ENCODE data around the gene THBS2. TPM values are rescaled to one million over a fixed set of nuclear protein-coding genes. Genes with fewer than 3 reads are reported as not detected.

The THBS2 gene
- total RNA-seq, 2 experiments from 2014 or later, result not detected

- no peak overlapping the region for H3K4me3 Mint-ChIP-seq
- no peaks in the 10 kb centered on the region for H3K27me3 Mint-ChIP-seq
- DNase-seq, result no peak
- H3K27ac Mint-ChIP-seq, result no peak overlapping the region
- peaks cover 10% of the 10 kb centered on the region for H3K9me3 Mint-ChIP-seq
- peaks cover 3% of the 10 kb centered on the region for H3K36me3 Mint-ChIP-seq (ENCODE audit: low read depth)
- POLR2A ChIA-PET, result no interaction called here
- H3K4me1 Mint-ChIP-seq, result no peaks in the 10 kb centered on the region
- CTCF ChIA-PET, result no interaction called here
Observed at GRCh38 chr6:169239181-169239580, 14.5 kb downstream of the THBS2 start.

GRCh38 chr6:169238766-169239165, 14.9 kb downstream of the THBS2 start:
- DNase-seq, result no peak

GRCh38 chr6:169237496-169238134, 16.0 kb downstream of the THBS2 start:
- Mint-ChIP-seq H3K36me3 (ENCODE audit: low read depth) (peaks cover 9% of the 10 kb centered on the region), H3K4me1 (no peaks in the 10 kb centered on the region), H3K27ac (no peak overlapping the region), H3K27me3 (no peaks in the 10 kb centered on the region), H3K4me3 (no peak overlapping the region), H3K9me3 (peaks cover 25% of the 10 kb centered on the region)
- ChIA-PET POLR2A (no interaction called here), CTCF (no interaction called here)
- no peak for DNase-seq

More at GRCh38 chr6:169238766-169239165, 14.9 kb downstream of the THBS2 start:
- no peaks in the 10 kb centered on the region for H3K27me3 Mint-ChIP-seq
- H3K36me3 Mint-ChIP-seq (ENCODE audit: low read depth), result peaks cover 7% of the 10 kb centered on the region
- ChIA-PET CTCF (no interaction called here), POLR2A (no interaction called here)
- no peak overlapping the region for H3K27ac Mint-ChIP-seq
- H3K4me3 Mint-ChIP-seq, result no peak overlapping the region
- H3K9me3 Mint-ChIP-seq, result peaks cover 14% of the 10 kb centered on the region
- H3K4me1 Mint-ChIP-seq, result no peaks in the 10 kb centered on the region

- CTCF ChIA-PET, result no interaction called here
- Mint-ChIP-seq H3K9me3 (peaks cover 25% of the 10 kb centered on the region), H3K27me3 (no peaks in the 10 kb centered on the region), H3K4me1 (no peaks in the 10 kb centered on the region), H3K4me3 (no peak overlapping the region), H3K36me3 (ENCODE audit: low read depth) (peaks cover 9% of the 10 kb centered on the region), H3K27ac (no peak overlapping the region)
- POLR2A ChIA-PET, result no interaction called here
- DNase-seq, result no peak
Observed at GRCh38 chr6:169236988-169237387, 16.7 kb downstream of the THBS2 start.

- no peak overlapping the region for H3K4me3 Mint-ChIP-seq
- DNase-seq, result no peak
- ChIA-PET CTCF (no interaction called here), POLR2A (no interaction called here)
- peaks cover 25% of the 10 kb centered on the region for H3K9me3 Mint-ChIP-seq
- no peaks in the 10 kb centered on the region for H3K27me3 Mint-ChIP-seq
- peaks cover 9% of the 10 kb centered on the region for H3K36me3 Mint-ChIP-seq (ENCODE audit: low read depth)
- no peaks in the 10 kb centered on the region for H3K4me1 Mint-ChIP-seq
- H3K27ac Mint-ChIP-seq, result no peak overlapping the region
Observed at GRCh38 chr6:169236545-169236944, 17.1 kb downstream of the THBS2 start.

GRCh38 chr6:169235286-169235685, 18.4 kb downstream of the THBS2 start:
- CTCF ChIA-PET, result no interaction called here
- Mint-ChIP-seq H3K4me3 (no peak overlapping the region), H3K27me3 (no peaks in the 10 kb centered on the region), H3K4me1 (no peaks in the 10 kb centered on the region), H3K27ac (no peak overlapping the region), H3K36me3 (ENCODE audit: low read depth) (peaks cover 9% of the 10 kb centered on the region), H3K9me3 (peaks cover 27% of the 10 kb centered on the region)
- DNase-seq, result no peak
- POLR2A ChIA-PET, result no interaction called here

- Mint-ChIP-seq H3K9me3 (peaks cover 27% of the 10 kb centered on the region), H3K27me3 (no peaks in the 10 kb centered on the region), H3K27ac (no peak overlapping the region), H3K4me3 (no peak overlapping the region), H3K4me1 (no peaks in the 10 kb centered on the region), H3K36me3 (ENCODE audit: low read depth) (peaks cover 9% of the 10 kb centered on the region)
- CTCF ChIA-PET, result no interaction called here
- POLR2A ChIA-PET, result no interaction called here
- DNase-seq, result no peak
Observed at GRCh38 chr6:169234634-169235033, 19.0 kb downstream of the THBS2 start.

- Mint-ChIP-seq H3K27me3 (no peaks in the 10 kb centered on the region), H3K9me3 (peaks cover 27% of the 10 kb centered on the region), H3K4me3 (no peak overlapping the region), H3K27ac (no peak overlapping the region), H3K36me3 (ENCODE audit: low read depth) (peaks cover 9% of the 10 kb centered on the region), H3K4me1 (no peaks in the 10 kb centered on the region)
- ChIA-PET POLR2A (no interaction called here), CTCF (no interaction called here)
- DNase-seq, result no peak
Observed at GRCh38 chr6:169233832-169234231, 19.8 kb downstream of the THBS2 start.

GRCh38 chr6:169233181-169233580, 20.5 kb downstream of the THBS2 start:
- H3K36me3 Mint-ChIP-seq (ENCODE audit: low read depth), result peaks cover 9% of the 10 kb centered on the region
- no peak for DNase-seq
- ChIA-PET CTCF (no interaction called here), POLR2A (no interaction called here)
- H3K27me3 Mint-ChIP-seq, result no peaks in the 10 kb centered on the region
- H3K27ac Mint-ChIP-seq, result no peak overlapping the region
- H3K4me1 Mint-ChIP-seq, result no peaks in the 10 kb centered on the region
- H3K9me3 Mint-ChIP-seq, result peaks cover 27% of the 10 kb centered on the region
- no peak overlapping the region for H3K4me3 Mint-ChIP-seq

- Mint-ChIP-seq H3K36me3 (ENCODE audit: low read depth) (peaks cover 9% of the 10 kb centered on the region), H3K4me3 (no peak overlapping the region), H3K27me3 (no peaks in the 10 kb centered on the region), H3K27ac (no peak overlapping the region), H3K9me3 (peaks cover 27% of the 10 kb centered on the region), H3K4me1 (no peaks in the 10 kb centered on the region)
- CTCF ChIA-PET, result no interaction called here
- no peak for DNase-seq
- POLR2A ChIA-PET, result no interaction called here
Observed at GRCh38 chr6:169232507-169232931, 21.1 kb downstream of the THBS2 start.

- Mint-ChIP-seq H3K4me1 (no peaks in the 10 kb centered on the region), H3K27ac (no peak overlapping the region), H3K36me3 (ENCODE audit: low read depth) (peaks cover 9% of the 10 kb centered on the region), H3K4me3 (no peak overlapping the region), H3K9me3 (peaks cover 27% of the 10 kb centered on the region), H3K27me3 (no peaks in the 10 kb centered on the region)
- ChIA-PET POLR2A (no interaction called here), CTCF (no interaction called here)
- DNase-seq, result no peak
Observed at GRCh38 chr6:169231790-169232506, 21.7 kb downstream of the THBS2 start.

- peaks cover 30% of the 10 kb centered on the region for H3K9me3 Mint-ChIP-seq
- DNase-seq, result no peak
- no peaks in the 10 kb centered on the region for H3K4me1 Mint-ChIP-seq
- CTCF ChIA-PET, result no interaction called here
- H3K27me3 Mint-ChIP-seq, result no peaks in the 10 kb centered on the region
- no peak overlapping the region for H3K4me3 Mint-ChIP-seq
- POLR2A ChIA-PET, result no interaction called here
- peaks cover 9% of the 10 kb centered on the region for H3K36me3 Mint-ChIP-seq (ENCODE audit: low read depth)
- no peak overlapping the region for H3K27ac Mint-ChIP-seq
Observed at GRCh38 chr6:169230946-169231789, 22.5 kb downstream of the THBS2 start.

- no peak overlapping the region for H3K27ac Mint-ChIP-seq
- no peak overlapping the region for H3K4me3 Mint-ChIP-seq
- DNase-seq, result no peak
- no peaks in the 10 kb centered on the region for H3K27me3 Mint-ChIP-seq
- CTCF ChIA-PET, result no interaction called here
- H3K4me1 Mint-ChIP-seq, result no peaks in the 10 kb centered on the region
- peaks cover 27% of the 10 kb centered on the region for H3K9me3 Mint-ChIP-seq
- POLR2A ChIA-PET, result no interaction called here
- H3K36me3 Mint-ChIP-seq (ENCODE audit: low read depth), result peaks cover 9% of the 10 kb centered on the region
Observed at GRCh38 chr6:169230322-169230665, 23.4 kb downstream of the THBS2 start.
